Forelimb muscle (tissue), 1 donor: ENCODE results near the gene SPTBN5. TPM values are rescaled to one million over a fixed set of nuclear protein-coding genes. Genes with fewer than 3 reads are reported as not detected.

Experiments used
- DNase-seq: peaks from one replicate; pipeline ENCODE4 v3.0.0-alpha.2; 2013; ENCODE audit warnings: low read depth
- polyA plus RNA-seq: library from polyadenylated mRNA; unstranded; fragments of 120-200 nt; gene quantifications from one replicate; pipeline ENCODE4 v1.2.1, GENCODE V29; 2013; ENCODE audit not compliant: insufficient read length

Gene SPTBN5
- 1.9 TPM for polyA plus RNA-seq

DNA sequence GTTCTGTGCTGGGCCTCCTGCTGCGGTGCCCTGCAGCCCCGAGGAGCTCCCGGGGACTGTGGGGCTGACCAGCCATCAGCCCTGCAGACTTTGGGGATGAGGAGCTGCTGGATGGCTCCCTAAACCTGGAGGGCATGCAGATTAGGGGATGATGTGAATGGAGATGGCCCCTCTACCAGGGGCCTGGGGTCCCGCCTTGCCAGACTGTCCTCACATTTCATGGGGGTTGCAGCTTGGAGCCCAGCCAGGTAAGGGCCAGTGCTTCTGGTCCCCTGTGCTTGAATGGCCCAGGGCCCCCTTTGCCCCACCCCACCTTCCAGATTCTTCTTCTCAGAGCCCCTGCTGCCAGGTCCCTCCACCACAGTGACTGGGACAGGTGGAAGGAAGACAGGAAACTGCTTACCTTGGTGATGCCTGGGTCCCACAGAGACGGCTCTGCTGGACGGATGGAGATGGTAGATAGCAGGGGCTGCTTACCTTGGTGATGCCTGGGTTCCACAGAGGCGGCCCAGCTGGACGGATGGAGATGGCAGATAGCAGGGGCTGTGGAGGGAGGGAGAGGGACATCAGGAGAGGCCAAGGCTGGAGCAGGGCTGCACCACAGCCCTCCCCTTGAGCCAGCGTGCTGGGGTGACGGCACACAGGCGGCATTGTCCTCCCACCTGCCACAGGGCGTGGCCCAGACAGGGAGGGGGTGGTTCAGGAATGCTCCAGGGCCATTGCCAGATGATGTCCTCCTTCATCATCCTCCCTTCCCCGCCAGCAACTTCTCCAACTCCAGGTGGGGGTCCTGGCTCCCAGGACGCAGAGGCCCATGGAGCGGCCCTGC, at the start of gene SPTBN5:
Gene SPTBN5 (minus strand): TSS at position 632 of the 829 bp plus-strand sequence. CDS start 556 bp downstream, at position 76.
- no peak for DNase-seq

DNA sequence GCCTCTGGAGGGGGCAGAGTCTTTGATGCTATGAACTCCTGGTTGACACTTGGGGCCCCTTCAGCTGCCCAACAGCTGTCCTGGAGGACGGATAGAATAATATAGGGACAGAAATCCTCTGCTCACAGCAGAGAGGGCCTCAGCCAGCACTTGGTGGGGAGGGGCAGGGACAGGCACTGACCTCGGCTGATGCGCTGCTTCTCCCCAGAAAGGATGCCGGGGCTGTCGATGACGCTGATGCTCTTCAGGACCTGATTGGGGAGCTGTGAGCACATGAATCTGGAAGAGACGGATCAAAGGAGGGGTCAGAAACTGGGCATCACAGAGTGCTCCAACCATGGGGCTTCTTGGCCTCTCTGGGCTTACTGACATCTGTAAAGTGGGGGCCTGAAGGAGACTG, 49.0 kb upstream of the SPTBN5 start:
- DNase-seq, result no peak

DNA sequence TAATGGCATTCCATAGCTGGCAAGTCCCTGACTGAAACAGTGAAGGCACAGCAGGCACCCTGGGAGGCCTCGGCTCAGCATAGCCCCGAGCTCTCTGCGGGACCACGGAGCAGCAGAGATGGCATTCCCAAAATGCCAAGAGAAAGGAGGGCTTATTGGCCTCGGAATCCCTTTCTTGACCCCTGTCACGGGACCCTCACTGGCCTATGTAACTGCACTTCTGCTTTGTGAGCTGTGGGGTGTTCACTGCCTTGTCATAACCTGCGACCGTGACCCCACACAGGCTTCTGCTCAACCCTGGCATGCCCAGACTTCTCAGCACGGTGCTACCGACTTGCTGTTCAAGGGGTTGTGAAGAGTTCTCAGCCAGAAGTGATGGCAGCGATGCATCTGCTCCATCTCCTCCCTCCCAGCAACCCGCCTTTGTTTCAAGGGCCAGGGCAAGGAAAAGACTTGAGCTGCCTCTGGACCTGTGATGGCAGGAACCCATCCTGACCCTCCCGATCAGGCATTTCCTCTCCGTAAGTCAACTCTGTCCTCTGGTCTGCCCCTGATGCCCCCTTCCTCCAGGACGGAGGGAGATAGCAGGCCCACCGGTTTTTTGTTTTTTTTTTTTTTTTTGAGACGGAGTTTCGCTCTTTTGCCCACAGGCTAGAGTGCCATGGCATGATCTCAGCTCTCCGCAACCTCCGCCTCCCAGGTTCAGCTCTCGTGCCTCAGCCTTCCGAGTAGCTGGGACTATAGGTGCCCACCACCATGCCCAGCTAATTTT, 48.0 kb upstream of the SPTBN5 start:
- no peak for DNase-seq

DNA sequence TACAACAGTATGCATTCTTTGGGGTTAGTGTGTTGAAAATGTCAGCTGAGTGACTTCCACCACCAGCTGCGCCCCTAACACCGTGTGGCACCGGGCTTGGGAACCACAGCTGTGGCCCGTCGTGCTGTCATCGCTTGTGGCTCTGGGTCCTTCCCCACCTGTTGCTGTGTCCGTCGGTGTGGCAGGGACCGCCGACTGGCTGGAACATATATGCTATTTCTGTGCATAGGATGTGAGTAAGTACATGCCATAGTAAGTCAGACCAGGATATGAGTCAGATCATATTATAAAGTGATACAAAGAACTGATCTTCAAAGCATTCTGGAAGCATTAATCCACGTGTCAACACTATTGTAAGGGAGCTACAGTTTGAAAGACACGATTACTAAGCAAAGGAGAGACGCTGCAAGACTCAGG, 46.6 kb upstream of the SPTBN5 start:
- no peak for DNase-seq

DNA sequence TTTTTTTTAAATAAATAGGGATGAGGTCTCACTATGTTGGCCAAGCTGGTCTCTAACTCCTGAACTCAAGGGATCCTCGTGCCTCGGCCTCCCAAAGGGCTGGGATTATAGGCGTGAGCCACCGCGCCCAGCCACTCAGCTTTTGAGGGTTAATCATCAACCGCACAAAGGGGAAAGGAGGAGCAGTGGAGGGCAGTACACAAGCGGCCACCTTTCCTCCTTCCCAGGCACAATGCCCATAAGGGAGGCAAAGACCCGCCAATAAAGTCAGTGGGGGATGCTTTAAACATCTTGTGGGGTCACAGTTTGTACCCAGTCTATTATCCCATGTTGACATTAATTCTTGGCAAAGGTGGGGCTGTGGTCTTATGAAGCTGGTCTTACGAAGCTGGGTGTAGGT, 46.1 kb upstream of the SPTBN5 start:
- no peak for DNase-seq

DNA sequence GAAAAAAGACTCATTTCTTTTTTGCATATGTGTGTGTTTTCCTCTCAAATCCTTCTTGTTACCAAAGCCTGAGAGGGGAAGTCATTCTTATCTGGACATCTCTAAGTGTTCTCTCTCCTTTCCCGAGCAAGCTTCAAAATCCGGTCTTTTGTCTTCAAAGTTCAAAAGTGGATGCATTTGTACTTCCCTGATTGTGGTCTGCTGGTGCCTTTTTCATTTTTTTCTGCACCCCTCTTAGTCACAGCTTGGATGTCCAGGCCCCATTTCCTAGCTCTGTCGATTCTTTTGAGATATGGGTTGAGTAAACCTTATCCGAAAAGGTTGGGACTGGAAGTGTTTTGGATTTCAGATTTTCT, 43.7 kb upstream of the SPTBN5 start:
- DNase-seq, result no peak

DNA sequence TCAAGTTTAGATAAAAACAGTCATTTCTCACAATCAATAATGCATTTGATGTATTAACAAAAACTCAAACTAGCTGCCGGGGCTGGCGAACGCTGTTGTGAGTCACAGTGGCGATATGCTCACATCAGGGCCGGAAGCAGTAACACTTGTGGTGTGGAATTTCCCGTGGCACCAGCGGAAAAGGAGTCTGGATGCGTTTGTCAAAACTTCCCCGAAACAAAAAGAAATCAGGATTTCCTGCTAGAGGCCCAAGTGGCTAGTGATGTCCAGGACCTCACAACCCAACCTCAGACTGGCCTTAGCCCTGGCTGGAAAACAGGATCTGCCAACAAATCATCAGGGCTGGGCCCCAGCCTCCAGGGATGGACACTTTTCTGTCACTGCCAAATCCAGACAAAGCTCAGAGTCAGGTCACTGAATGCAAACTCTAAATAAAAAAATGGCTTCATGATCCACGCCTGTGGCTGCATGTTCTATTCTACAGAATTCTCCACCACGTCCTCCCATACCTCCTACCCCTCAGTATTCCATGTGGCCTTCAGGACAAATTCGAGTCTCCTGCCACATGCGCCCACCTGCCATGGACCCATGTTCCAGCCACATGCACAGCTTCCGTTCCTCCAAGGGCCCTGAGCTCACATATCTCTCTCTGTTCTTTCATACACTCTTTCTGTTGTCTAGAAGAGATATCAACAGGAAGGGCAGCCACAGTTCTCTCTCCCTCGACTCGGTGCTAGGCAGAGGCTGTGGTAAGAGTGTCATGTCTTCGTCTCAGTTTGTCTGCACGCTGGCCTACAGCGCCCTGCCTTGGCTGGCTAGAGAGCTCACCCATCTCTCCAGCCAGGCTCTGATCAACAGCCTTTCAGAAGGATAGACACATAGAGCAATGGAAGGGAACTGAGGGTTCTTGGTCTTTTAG, 43.1 kb upstream of the SPTBN5 start:
- no peak for DNase-seq

DNA sequence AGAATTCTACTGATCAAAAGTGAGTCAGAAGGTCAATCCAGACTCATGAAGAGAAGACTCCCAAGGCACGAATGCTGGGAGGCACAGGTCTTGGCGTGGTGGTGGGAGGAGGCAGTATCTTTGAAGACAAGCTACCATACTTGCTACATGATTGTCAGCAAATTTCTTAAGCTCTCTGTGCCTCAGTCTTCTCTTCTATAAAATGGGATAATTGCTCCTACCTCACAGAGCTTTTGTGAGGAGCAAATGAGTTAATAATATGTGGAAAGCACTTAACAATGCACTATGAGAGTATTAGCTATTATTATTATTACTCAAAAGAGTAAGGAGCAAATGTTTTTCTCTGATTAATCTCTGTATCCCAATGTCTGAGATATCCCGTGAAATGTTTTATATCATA, 42.3 kb upstream of the SPTBN5 start:
- no peak for DNase-seq

DNA sequence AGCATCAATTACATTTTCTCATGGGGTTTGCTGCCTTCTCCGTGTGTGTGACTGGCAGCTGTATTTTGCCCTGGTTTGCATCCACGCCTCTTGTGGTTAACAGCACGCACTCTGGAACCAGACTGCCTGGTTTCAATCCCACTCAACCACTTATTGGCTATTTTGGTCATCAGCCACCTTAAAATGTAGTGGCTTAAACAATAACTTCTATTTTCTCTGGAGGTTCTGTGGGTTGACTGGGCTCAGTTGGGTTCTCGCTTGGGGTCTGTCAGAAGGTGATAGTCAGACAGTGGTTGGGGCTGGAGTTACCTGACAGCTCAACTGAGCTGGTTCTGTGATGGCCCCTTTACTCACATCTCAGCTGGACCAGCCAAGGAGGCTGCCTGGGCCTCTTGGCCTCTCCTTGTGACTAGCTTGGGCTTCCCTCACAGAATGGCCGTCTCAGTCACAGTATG, 41.7 kb upstream of the SPTBN5 start:
- DNase-seq, result no peak

DNA sequence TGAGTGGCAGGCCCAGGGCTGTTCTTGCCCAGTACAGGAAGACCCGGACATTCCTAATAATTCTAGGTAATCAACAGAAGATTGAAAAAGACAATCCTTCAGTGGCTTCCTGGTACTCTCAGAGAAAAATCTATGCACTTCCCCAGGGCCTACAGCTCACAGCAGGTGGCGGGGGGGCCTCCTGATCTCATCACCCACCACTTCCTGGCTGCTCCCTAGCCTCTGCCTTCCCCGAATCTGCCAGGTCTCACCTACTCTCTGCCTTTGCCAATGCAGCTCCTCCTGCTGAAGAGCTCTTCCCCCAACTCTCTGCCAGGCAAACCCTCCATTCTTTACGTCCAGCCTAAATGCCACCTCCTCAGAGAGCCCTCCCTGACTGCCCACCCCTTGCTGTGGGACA, 41.0 kb upstream of the SPTBN5 start:
- DNase-seq, result no peak

DNA sequence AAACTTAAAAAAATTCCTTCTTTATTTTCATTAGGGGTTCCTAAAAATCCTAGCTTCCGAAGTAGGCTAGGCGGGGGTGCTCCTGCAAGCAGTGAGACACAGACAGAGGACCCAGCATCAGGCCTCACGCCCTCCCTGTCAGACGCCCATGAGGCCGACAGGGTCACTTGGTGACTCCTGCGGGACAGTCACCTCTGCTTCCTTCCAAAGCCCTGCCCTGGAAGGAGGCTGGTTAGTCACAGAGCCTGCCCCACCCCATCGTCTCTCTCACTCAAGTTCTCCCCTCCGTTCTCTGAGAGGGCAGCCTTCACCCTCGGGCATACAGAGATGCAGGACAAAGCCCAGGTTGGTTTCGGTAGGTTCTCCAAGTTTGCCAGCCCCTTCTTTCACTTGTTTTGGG, 39.9 kb upstream of the SPTBN5 start:
- DNase-seq, result no peak

DNA sequence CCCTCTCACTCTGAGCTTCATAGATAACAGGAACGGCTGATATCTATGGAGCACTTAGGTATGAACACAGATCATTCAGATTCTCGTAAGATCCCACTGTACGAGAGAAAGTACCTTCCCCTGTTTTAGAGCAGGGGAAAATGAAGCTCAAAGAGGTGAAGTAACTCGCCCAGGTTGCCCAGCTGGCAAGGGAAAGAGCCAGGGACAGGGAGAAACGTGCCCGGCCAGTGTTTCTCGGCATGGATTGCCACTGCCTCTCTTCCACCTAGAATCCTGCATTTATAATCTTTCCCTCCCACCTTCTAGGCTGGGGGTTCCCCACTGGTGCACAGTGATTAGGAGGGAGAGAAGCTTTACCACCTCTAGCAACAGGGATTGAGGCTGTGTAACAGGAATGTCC, 39.5 kb upstream of the SPTBN5 start:
- no peak for DNase-seq

DNA sequence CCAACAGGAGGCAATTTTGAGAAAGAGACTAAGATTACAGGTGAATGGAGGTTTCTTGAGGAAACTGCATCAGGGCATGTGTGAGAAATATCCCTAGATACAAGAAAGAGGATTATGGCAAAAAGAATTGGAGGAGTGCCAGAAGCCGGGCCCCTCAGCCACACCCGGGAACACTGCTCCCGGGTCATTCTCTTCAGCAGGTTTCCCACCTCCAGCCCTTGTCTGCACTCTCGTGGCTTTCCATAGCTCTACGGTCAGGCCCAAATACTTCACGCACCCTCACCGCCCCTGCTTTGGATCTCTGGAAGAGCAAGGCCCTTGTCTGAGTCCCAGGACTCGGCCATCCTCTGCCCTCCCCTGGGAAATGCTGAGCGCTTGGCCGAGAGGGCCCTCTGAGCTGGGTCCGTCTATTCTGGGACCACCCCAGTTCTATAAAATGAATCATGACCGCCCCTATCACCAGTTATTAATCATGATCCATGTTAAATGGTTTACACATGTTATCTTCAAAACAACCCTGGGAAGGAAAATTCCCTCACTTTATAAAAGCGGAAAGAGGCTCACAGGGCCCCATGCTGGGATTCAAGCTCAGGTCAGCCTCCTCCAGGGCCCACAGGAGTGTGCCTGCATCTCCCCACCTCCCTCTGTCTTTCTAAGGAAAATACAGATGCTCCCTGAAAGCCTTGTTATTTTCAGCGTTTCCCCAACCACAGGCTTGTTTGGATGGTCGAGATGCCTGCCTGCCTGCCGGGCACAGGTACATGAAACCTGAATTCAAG, 38.8 kb upstream of the SPTBN5 start:
- no peak for DNase-seq

DNA sequence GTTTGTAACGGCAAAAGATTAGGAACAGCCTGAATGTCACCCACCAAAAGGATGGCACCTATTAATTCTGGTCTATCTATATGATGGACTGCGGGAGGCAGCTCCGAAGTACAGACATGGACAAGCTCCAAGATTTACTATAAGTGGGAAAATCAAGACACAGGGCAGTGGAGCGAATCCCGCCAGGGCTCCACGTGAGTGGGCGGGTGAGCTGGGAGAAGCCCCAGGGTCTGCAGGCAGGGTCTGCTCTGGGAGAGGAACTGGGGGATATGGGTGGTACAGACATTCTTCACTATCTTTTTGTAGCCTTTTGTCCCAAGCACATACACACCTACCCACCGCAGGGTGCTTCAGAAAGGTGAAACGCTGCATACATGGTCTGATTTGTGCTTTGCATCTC, 38.2 kb upstream of the SPTBN5 start:
- DNase-seq, result no peak

DNA sequence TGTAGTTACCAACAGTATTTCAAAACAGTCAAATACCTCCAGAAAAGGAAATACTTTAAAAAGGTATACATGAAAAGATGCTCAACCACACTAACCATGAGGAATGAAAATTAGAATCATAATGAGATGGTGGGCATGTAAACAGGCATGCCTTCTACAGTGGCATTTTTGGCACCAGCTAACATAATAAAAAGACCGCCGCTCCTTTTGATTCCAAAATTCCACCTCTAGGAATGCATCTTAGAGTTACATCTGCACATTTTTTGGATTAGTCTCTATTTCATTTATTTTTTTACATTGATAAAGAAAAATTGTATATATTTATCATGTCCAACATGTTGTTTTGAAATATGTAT, 37.0 kb upstream of the SPTBN5 start:
- DNase-seq, result no peak

DNA sequence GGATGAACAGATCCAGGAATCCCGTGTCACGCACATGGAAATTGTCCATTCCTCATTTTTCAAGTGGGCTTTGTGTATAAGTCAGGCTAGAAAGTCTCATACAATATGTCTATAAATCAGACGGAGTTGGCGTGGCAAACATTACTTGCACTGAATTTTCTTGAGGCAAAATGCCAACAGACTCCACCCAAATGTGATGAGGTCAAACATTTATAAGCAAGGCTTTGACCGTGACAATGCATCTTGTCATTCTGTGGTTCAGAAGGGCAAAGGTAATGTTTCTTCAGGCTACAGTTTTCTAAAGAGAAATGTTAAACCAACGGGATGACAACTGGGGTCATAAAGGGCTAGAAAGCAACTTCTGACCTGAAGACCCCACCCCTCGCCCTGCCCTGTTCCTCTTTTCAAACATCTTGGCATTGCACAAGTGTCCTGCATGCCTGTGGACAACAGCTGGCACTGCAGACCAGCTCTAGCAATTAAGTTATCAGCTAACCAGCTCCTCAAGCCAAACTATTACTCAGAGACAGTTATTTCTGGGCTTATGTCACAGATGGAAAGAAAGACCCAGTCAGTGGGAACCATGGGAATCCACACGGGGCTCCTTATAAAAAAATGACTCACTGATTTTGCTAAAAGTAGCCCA, 36.5 kb upstream of the SPTBN5 start:
- no peak for DNase-seq

DNA sequence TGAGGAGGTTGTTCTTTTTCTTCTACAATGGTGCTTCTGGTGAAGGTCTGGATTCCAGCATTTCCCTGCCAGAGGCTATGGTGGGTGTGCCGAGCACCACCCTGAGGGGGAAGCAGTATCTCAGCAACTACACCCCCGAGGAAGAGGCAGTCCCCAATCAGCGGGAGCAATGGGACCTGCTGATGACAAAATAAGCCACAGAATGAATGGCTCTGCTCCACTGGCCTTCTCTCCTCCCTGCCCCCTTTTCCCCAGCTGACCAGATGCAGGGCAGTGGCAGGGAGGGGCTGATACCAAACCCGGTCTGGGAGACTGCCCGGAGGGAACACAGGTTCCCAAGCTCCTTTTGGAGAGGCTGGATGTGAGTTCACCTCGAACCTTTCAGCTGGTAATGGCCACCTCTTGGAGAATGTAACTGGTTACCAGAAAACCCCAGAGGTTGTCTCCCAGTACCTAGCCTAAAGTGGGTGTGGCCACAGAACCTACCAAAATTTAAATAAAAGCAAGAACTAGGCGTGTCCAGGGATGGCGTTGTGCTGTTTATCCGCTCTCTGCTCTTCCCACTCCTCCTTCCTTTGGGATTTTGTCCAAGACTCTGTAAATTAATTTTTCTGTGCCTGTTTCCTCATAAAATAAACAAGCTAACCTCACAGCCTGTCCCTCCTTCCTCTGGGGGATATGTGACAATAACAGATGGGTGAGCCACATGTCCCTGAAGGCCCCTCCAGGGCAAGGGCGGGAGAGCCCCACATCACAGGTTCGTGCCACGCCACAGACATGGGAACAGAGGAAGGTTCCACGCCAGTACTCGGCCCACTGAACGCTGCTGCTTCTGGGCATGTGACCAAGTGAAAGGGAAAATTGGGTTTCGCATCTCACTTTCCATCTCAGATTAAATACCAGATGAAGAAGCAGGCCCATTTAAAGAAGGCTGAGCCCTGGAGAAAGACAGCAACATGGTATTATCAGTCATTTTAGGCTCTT, 35.1 kb upstream of the SPTBN5 start:
- no peak for DNase-seq

DNA sequence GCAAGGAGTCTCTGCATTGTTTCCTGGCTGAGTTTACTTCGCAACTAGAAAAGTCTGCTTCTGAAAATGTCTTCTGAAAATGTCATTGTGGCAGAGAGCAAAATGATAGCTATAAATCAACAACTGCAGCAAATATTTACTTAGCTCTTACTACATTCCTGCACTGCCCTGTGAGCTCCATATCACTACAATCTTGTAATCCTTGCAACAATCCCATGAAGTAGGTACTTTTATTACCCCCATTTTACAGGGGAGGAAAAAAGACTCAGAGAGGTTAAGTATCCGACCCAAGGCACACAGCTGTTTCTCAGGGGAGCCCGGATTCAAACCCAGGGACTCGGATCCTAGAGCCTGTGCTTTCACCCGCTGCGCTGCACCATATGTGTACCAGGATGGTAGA, 34.2 kb upstream of the SPTBN5 start:
- DNase-seq, result no peak

DNA sequence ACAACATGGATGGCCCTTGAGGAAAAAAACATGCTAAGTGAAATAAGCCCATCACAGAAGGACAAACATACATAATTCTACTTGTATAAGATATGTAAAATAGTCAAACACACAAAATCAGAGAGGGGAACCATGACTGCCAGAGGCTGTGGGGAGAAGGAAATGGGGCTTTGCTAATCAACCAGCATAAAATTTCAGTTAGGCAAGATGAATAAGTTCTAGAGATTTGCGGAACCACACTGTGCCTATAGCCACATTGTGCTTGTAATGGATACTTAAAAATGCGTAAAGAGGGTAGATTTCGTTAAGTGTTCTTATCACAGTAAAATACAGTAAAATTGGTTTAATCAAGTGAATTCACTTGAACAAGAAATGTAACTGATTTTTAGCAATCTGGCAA, 33.7 kb upstream of the SPTBN5 start:
- no peak for DNase-seq
